GM10266 (cell line): ENCODE measurements around the gene PTGFR.

Experiments
- DNase-seq: peaks from one replicate; pipeline ENCODE4 v3.0.0; 2012; ENCODE audit errors: extremely low spot score
- TF ChIP-seq, protein P1 (sequence below): IDR thresholded peaks from 2 replicates; pipeline ENCODE4 v1.5.1; 2012; ENCODE audit warnings: mild to moderate bottlenecking, low read depth; ENCODE audit not compliant: control insufficient read depth, insufficient read depth; ENCODE audit errors: missing control alignments

The PTGFR gene

DNA sequence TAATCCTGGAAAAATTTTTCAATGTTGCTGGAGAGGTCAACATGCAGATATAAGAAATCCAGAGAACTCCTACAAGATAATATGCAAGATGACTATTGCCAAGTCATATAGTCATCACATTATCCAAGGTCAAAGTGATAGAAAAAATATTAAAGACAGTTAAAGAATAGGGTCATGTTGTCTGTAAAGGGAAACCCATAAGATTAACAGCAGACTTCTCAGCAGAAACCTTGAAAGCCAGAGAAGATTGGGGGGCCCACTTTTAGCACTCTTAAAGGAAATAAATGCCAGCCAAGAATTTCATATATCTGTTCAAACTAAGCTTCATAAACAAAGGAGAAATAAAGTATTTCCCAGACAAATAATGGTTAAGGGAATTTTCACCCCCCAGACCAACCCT, 64.1 kb downstream of the PTGFR start:
- DNase-seq, result no peak
- TF ChIP-seq, protein P1, sequence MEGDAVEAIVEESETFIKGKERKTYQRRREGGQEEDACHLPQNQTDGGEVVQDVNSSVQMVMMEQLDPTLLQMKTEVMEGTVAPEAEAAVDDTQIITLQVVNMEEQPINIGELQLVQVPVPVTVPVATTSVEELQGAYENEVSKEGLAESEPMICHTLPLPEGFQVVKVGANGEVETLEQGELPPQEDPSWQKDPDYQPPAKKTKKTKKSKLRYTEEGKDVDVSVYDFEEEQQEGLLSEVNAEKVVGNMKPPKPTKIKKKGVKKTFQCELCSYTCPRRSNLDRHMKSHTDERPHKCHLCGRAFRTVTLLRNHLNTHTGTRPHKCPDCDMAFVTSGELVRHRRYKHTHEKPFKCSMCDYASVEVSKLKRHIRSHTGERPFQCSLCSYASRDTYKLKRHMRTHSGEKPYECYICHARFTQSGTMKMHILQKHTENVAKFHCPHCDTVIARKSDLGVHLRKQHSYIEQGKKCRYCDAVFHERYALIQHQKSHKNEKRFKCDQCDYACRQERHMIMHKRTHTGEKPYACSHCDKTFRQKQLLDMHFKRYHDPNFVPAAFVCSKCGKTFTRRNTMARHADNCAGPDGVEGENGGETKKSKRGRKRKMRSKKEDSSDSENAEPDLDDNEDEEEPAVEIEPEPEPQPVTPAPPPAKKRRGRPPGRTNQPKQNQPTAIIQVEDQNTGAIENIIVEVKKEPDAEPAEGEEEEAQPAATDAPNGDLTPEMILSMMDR, result no peak

DNA sequence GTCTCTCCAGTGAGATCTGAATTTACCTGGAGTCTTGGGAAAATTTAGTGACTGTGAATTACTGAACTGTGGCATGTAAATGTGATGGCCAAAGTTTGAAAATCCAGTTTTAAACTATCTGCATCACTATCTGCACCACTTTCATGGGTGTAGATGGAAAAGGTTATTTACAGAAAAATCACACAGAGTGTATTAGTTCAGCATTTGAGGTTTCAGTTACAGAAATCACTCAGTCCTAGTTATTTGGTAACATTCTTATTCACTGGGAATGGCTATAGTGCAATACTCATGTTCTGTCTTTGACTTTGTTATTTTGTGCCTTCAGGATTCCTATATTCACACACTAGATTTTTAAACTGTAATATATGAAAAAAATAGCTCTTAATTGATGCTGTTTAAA, 68.9 kb downstream of the PTGFR start:
- TF ChIP-seq, protein P1, result no peak

DNA sequence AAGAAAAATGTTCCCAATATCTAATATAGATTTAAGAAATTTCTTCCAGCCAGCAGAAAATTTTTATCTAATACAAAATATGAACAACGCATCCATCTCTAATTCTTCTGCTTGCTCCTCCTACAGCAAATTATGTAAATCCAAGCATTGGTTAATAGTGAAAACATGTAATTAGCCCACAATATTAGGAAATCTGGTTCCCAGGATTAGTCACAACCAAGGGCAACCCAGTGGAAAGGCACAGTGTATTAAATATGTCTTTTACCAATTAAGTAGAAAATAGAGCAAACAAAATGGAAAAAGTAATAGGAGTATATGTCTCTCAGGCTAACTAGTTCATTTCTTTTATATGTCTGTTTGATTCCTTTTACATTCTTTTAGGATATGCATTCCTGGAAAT, 70.0 kb downstream of the PTGFR start:
- no peak for DNase-seq
- TF ChIP-seq, protein P1, result no peak

More for the DNA sequence above, 68.9 kb downstream of the PTGFR start:
- DNase-seq, result no peak

DNA sequence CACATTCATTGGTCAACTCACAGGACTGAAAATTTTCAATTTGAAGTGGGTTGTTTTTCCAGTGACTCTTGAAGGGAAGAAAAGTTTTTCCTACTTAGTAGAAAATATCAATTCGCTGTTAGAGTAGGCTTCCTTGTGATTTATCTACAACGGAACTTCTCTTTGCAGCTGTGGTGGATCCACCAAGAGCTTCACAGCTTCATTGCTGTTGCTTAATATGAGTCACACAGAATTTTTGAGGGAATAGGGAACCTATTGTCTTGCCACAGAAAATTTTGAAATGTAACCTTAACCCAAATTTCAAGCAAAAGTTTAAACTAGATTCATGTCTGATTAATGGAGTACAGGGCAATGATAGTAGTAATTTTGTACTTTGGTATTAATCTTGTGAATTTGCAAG, 71.1 kb downstream of the PTGFR start:
- TF ChIP-seq, protein P1, result no peak
- DNase-seq, result no peak

DNA sequence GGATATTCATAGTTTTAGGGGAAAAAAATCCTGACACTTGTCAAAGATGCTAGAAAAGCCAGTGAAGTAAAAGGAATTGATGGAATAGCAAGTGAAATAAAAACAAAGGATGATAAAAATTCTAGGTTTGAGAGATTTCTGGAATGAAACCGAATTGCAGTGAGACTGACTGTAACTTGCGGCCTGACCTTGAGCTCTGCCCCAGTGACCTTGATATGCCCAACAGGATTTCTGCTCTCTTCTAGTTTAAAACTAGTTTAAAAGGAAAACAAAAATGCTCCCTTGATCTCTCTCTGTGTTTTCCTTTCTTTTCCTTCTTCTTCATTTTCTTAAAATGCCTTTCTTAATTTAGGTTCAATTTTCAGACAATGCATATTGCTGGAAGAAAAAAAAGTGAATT, 74.6 kb downstream of the PTGFR start:
- DNase-seq, result no peak
- TF ChIP-seq, protein P1, result no peak

DNA sequence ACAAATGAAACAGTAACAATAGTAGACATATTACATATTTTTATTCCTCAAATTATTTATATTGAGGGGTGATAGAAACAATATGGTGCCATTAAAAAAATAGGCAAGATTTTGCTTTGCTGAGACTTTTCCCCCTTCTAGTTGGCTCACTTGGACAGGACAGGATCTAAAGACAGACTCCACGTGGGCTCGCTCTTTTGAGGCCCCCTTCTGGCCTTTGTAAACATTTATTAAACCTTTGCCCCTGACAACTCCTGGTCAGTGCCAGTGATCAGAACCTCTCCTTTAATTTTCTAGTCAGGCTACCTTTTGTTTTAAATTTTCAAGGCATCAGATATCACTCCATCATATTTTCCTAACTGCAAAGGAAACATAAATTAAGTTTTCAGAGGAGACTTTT, 79.8 kb downstream of the PTGFR start:
- DNase-seq, result no peak
- TF ChIP-seq, protein P1, result no peak

DNA sequence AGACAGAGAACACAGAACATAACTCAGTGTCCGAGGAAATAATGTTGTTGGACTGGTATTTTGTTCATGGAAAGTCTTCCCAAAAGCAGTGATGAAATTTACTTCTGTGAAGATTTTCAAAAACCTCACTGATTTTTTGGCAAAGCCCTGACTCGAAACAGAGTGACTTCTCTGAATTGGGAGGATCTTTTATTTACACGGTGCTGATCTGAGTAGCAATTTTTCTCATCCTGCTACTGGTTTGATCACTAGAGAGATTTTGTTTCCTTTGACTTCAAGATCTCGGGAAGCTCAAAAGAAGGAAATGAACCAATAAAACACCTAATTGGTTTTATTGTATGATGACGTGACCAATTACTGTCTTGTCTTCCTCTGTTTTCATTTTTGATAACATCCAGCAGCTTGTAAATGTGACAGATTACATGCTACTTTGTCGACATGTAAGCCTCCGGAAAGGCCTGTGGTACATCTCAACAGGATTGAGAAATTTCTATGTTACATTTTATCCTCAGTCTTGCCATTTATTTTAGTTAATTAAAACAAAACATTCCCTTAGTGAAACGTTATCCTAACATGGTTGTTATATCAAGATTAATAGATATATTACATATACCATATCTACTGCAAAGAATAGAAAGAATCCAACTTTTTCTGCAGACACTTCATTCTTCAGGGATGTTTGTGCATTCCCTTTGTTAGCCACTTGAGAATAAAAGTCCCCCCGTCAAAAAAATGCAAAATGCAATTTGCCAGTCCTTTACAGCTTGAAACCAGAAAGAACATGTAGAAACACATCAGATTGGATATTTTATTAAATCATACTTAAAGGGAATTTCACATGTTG, 86.7 kb downstream of the PTGFR start:
- TF ChIP-seq, protein P1, result no peak
- DNase-seq, result no peak
